ENCODE data around the gene S1PR2.
"Not testable (repeated sequence)": the region's sequence is repeated elsewhere in the genome, so short reads cannot be mapped to it uniquely, and the experiment has no call there.

The S1PR2 gene

DNA sequence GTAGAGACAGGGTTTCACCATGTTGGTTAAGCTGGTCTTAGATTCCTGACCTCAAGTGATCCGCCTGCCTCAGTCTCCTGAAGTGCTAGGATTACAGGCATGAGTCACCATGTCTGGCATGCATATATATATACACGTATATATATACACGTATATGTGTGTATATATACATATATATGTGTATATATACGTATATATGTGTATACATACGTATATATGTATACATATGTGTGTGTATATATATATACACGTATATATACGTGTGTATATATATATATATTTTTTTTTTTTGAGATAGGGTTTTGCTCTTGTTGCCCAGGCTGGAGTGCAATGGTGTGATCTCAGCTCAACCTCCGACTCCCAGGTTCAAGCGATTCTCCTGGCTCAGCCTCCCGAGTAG lies 48.3 kb downstream of the S1PR2 start:
- Histone ChIP-seq H3K9me3 (ENCODE audit: low read length) (no peaks in the 10 kb centered on the region), H3K36me3 (ENCODE audit: insufficient read depth, low read length) (peaks cover 28% of the 10 kb centered on the region), H3K4me3 (ENCODE audit: low read depth in 1 of 2, low read length in 2 of 2) (no peak overlapping the region), H3K9ac (ENCODE audit: low read length) (no peak overlapping the region), H3K4me1 (ENCODE audit: insufficient read depth, low read length) (no peaks in the 10 kb centered on the region), H3K27ac (ENCODE audit: low read depth, low read length) (no peak overlapping the region), H3K27me3 (ENCODE audit: control insufficient read depth in 1 of 2, insufficient read depth in 2 of 2, low read length in 2 of 2) (no peaks in the 10 kb centered on the region)

DNA sequence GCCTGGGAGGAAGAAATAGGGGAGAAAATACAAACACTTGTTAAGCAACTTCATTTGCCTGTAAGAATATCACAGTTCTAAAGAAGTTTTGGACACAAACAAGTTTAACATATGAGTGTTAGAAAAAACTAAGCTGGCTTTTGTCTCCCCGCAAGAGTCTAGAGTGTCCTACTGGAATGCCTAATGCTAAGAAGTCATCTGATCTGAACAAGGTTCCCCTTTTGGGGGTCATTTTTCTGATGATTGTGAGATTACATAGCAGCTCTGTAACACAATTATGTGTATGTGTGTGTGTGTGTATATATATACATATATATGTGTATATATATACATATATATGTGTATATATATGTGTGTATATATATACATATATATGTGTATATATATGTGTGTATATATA lies 49.1 kb downstream of the S1PR2 start:
- H3K36me3 ChIP-seq (ENCODE audit: insufficient read depth, low read length): peaks cover 32% of the 10 kb centered on the region
- no peaks in the 10 kb centered on the region for H3K9me3 ChIP-seq (ENCODE audit: low read length)
- no peak overlapping the region for H3K27ac ChIP-seq (ENCODE audit: low read depth, low read length)
- no peaks in the 10 kb centered on the region for H3K4me1 ChIP-seq (ENCODE audit: insufficient read depth, low read length)
- H3K4me3 ChIP-seq (ENCODE audit: low read depth in 1 of 2, low read length in 2 of 2): no peak overlapping the region
- H3K27me3 ChIP-seq (ENCODE audit: control insufficient read depth in 1 of 2, insufficient read depth in 2 of 2, low read length in 2 of 2): no peaks in the 10 kb centered on the region
- no peak overlapping the region for H3K9ac ChIP-seq (ENCODE audit: low read length)

DNA sequence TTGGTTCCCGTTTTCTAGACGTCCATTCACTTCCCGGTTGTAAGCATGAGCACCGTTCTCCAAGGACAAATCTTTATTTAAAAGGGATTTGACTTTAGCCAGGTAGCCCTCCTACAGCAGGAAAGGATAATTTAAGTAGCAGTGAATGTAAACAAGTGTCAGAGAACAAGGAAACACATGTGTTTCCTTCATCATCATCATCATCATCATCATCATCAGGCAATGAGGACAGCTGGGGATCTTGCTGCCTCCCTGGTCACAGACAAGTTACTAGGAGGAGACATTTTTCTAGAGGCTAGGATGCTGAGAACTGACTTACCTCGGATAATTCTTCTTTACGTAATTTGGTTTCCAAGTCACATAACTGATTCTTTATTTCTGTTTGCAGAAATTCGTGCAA lies 50.7 kb downstream of the S1PR2 start:
- Histone ChIP-seq H3K36me3 (ENCODE audit: insufficient read depth, low read length) (peaks cover 29% of the 10 kb centered on the region), H3K9me3 (ENCODE audit: low read length) (no peaks in the 10 kb centered on the region), H3K27ac (ENCODE audit: low read depth, low read length) (no peak overlapping the region), H3K27me3 (ENCODE audit: control insufficient read depth in 1 of 2, insufficient read depth in 2 of 2, low read length in 2 of 2) (no peaks in the 10 kb centered on the region), H3K9ac (ENCODE audit: low read length) (no peak overlapping the region), H3K4me3 (ENCODE audit: low read depth in 1 of 2, low read length in 2 of 2) (no peak overlapping the region), H3K4me1 (ENCODE audit: insufficient read depth, low read length) (no peaks in the 10 kb centered on the region)

DNA sequence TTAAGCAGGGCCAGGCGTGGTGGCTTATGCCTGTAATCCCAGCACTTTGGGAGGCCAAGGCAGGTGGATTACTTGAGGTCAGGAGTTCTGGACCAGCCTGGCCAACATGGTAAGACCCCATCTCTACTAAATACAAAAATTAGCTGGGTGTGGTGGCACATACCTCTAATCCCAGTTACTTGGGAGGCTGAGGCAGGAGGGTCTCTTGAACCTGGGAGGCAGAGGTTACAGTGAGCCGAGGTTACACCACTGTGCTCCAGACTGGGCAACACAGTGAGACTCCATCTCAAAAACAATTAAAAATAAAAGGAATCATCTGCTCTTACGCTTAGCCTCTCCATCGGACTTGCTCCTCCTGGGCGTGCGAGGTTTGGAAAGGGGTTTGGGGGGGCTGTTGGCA lies 51.1 kb downstream of the S1PR2 start:
- not testable (repeated sequence) for H3K27me3 ChIP-seq (ENCODE audit: control insufficient read depth in 1 of 2, insufficient read depth in 2 of 2, low read length in 2 of 2); H3K9me3 ChIP-seq (ENCODE audit: low read length); H3K27ac ChIP-seq (ENCODE audit: low read depth, low read length); H3K9ac ChIP-seq (ENCODE audit: low read length); H3K4me1 ChIP-seq (ENCODE audit: insufficient read depth, low read length); H3K4me3 ChIP-seq (ENCODE audit: low read depth in 1 of 2, low read length in 2 of 2)
- peaks cover 32% of the 10 kb centered on the region for H3K36me3 ChIP-seq (ENCODE audit: insufficient read depth, low read length)

DNA sequence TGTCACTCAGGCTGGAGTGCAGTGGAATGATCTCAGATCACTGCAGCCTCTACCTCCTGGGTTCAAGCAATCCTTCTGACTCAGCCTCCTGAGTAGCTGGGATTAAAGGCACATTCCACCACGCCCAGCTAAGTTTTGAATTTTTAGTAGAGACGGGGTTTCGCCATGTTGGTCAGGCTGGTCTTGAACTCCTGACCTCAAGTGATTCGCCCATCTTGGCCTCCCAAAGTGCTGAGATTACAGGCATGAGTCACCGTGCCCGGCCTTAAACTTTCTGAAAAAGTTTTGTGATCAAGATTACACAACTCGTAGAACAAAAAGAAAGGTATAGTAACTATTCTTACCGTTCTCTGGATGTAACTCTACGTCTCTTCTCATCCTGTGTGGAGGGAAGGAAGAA lies 57.6 kb downstream of the S1PR2 start:
- peaks cover 35% of the 10 kb centered on the region for H3K36me3 ChIP-seq (ENCODE audit: insufficient read depth, low read length)

More for the DNA sequence above, 57.6 kb downstream of the S1PR2 start:
- no peak overlapping the region for H3K9ac ChIP-seq (ENCODE audit: low read length)
- no peaks in the 10 kb centered on the region for H3K9me3 ChIP-seq (ENCODE audit: low read length)
- H3K4me1 ChIP-seq (ENCODE audit: insufficient read depth, low read length): no peaks in the 10 kb centered on the region
- H3K27ac ChIP-seq (ENCODE audit: low read depth, low read length): no peak overlapping the region
- H3K27me3 ChIP-seq (ENCODE audit: control insufficient read depth in 1 of 2, insufficient read depth in 2 of 2, low read length in 2 of 2): no peaks in the 10 kb centered on the region
- no peak overlapping the region for H3K4me3 ChIP-seq (ENCODE audit: low read depth in 1 of 2, low read length in 2 of 2)

Data from muscle layer of colon (tissue), 2 donors.